Hepatocyte (in vitro differentiated cells): ENCODE data around the gene SCYGR1. TPM values are rescaled to one million over a fixed set of nuclear protein-coding genes. Genes with fewer than 3 reads are reported as not detected.

Experiments used
- DNase-seq: peaks from one replicate; pipeline ENCODE4 v3.0.0-alpha.2; 2016; ENCODE audit warnings: low spot score
- H2AFZ ChIP-seq: fragments of 200-600 bp; sonication (generic); 2 replicates; pipeline ENCODE4 v1.6.0; 2016; ENCODE audit warnings: antibody characterized with exemption, mild to moderate bottlenecking
- H3K27ac ChIP-seq: fragments of 200-600 bp; sonication (generic); 2 replicates; pipeline ENCODE4 v1.5.1; 2016; ENCODE audit warnings: mild to moderate bottlenecking
- H3K27me3 ChIP-seq: fragments of 200-600 bp; sonication (generic); 2 replicates; pipeline ENCODE4 v1.6.1; 2016
- H3K36me3 ChIP-seq: fragments of 200-600 bp; sonication (generic); replicated peaks from 2 replicates; pipeline ENCODE4 v1.5.1; 2016; ENCODE audit warnings: low read depth; ENCODE audit not compliant: insufficient read depth
- H3K4me1 ChIP-seq: fragments of 200-600 bp; sonication (generic); 2 replicates; pipeline ENCODE4 v1.5.1; 2016; ENCODE audit warnings: mild to moderate bottlenecking, moderate library complexity; ENCODE audit not compliant: insufficient read depth
- H3K4me2 ChIP-seq: fragments of 200-600 bp; sonication (generic); 2 replicates; pipeline ENCODE4 v1.6.0; 2016
- H3K4me3 ChIP-seq: fragments of 200-600 bp; sonication (generic); 2 replicates; pipeline ENCODE4 v1.5.1; 2016; ENCODE audit warnings: mild to moderate bottlenecking
- H3K79me2 ChIP-seq: fragments of 200-600 bp; sonication (generic); 2 replicates; pipeline ENCODE4 v1.6.0; 2017; ENCODE audit warnings: mild to moderate bottlenecking
- H3K9me2 ChIP-seq: fragments of 200-600 bp; sonication (generic); replicated peaks from 2 replicates; pipeline ENCODE4 v1.6.0; 2017; ENCODE audit warnings: mild to moderate bottlenecking; ENCODE audit not compliant: insufficient read depth
- H3K9me3 ChIP-seq: fragments of 200-600 bp; sonication (generic); 2 replicates; pipeline ENCODE4 v1.5.1; 2016; ENCODE audit warnings: low read depth, mild to moderate bottlenecking
- H4K20me1 ChIP-seq: fragments of 200-600 bp; sonication (generic); 2 replicates; pipeline ENCODE4 v1.6.0; 2016; ENCODE audit warnings: mild to moderate bottlenecking; ENCODE audit not compliant: insufficient read depth, poor library complexity, severe bottlenecking
- EZH2 ChIP-seq: fragments of 200-600 bp; sonication (generic); IDR thresholded peaks from 2 replicates; pipeline ENCODE4 v1.6.1; 2016; ENCODE audit warnings: antibody characterized with exemption, mild to moderate bottlenecking, borderline replicate concordance
- EZH2phosphoT487 ChIP-seq: fragments of 200-600 bp; sonication (generic); IDR thresholded peaks from one replicate; pipeline ENCODE4 v1.6.1; 2018; ENCODE audit warnings: antibody characterized with exemption, mild to moderate bottlenecking, low read depth, moderate library complexity; ENCODE audit not compliant: unreplicated experiment, severe bottlenecking
- WGBS: methylation state at CpG from one replicate; pipeline ENCODE4 v1.1.6; 2016; ENCODE audit warnings: low lambda C conversion rate; ENCODE audit errors: missing lambda C conversion rate; 5-methylcytosine and 5-hydroxymethylcytosine counted together
- polyA plus RNA-seq: library from polyadenylated mRNA; unstranded; fragments of >200 nt; fragmentation: Nextera tagmentation; extraction: Ambion mirVana; gene quantifications from 2 replicates; pipeline ENCODE4 v1.2.1, GENCODE V29; 2016
- total RNA-seq: library from RNA; depleted of rRNA; stranded (reverse); fragments of >200 nt; gene quantifications from 2 replicates; pipeline ENCODE4 v1.2.3, GENCODE V29; 2014
- TF ChIP-seq, protein P1 (sequence below): fragments of 200-600 bp; sonication (generic); IDR thresholded peaks from 2 replicates; pipeline ENCODE4 v1.5.1; 2016; ENCODE audit warnings: antibody characterized with exemption, mild to moderate bottlenecking; ENCODE audit not compliant: poor library complexity

SCYGR1 gene
- total and polyA plus RNA-seq, 2 experiments from 2014 or later, result not detected

DNA sequence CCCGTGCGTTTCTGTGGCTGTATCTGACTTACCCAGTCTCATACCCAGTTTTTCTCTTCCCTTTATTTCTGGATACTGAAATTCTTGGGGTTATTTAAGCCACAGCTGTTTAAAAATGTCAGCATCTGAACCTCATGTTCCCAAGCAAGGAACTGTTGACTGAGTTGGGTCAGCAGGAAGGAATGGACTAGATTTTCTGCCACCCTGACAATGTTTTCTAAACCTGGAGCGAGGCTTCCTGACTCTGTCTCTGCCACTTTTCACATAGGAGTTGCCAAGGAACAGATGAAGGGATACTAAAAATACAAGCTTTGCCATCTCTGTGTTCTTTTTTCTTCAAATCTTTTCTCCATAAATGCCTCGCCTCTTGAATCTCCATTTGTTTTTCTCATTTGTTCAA lies 29.0 kb upstream of the SCYGR1 start:
- no peak overlapping the region for H2AFZ ChIP-seq
- no peaks in the 10 kb centered on the region for H3K79me2 ChIP-seq
- no peak for DNase-seq
- no peaks in the 10 kb centered on the region for H3K9me2 ChIP-seq
- no peak for TF ChIP-seq EZH2phosphoT487
- H3K4me1 ChIP-seq, result peaks cover 9% of the 10 kb centered on the region
- H3K4me3 ChIP-seq, result no peak overlapping the region
- no peaks in the 10 kb centered on the region for H3K27me3 ChIP-seq
- no peaks in the 10 kb centered on the region for H3K36me3 ChIP-seq
- no peak overlapping the region for H3K4me2 ChIP-seq
- no peak overlapping the region for H3K27ac ChIP-seq
- no peaks in the 10 kb centered on the region for H4K20me1 ChIP-seq
- WGBS, result 95% methylated on average over 4 of the region's 4 CpGs
- H3K9me3 ChIP-seq, result no peaks in the 10 kb centered on the region

DNA sequence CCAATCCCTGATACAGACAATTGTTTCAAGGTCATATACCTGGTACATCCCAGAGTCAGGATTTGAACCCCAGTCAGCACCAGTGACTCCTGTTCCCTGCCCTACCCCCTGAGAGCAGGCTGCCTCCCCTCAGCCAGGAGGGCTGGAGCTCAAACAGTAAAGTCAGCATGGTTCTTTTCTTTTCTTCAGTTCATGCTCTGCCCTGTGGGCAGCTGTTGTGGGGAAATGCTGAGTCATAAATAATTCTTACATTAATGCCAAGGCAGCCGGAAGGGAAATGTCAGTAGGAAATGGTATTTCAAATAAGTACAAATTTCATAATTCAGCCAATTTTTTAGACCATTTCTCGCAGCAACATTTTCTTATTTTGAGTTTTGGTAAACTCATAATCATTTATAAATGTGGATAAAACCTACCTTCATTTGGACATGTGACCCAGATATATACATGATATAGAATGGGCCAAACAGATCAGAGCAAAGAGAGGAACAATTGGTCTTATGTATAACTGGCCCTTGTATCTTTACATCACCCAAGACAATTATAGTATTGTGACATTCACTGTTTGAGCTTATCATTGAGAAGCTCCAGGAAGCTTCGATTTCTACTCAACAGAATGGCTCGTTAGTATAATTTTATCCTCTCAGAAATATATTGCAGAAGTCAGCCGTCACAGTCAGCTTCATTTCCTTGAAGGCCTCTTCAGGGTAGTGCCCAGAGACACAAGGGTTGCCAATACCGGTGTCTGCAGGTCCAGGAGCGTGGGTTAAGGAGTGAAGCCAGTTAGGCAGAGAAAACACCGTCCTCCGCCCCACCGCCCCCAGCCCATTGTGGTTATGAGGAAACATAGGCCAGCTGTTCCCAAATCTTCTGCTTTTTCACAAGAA lies 28.0 kb upstream of the SCYGR1 start:
- Histone ChIP-seq H3K4me3 (no peak overlapping the region), H3K79me2 (no peaks in the 10 kb centered on the region), H3K27ac (no peak overlapping the region), H4K20me1 (no peaks in the 10 kb centered on the region), H3K36me3 (no peaks in the 10 kb centered on the region), H3K27me3 (no peaks in the 10 kb centered on the region), H3K9me2 (no peaks in the 10 kb centered on the region), H3K4me1 (peaks cover 9% of the 10 kb centered on the region), H3K4me2 (no peak overlapping the region), H2AFZ (no peak overlapping the region), H3K9me3 (no peaks in the 10 kb centered on the region)
- TF ChIP-seq EZH2phosphoT487, result no peak
- TF ChIP-seq, protein P1, sequence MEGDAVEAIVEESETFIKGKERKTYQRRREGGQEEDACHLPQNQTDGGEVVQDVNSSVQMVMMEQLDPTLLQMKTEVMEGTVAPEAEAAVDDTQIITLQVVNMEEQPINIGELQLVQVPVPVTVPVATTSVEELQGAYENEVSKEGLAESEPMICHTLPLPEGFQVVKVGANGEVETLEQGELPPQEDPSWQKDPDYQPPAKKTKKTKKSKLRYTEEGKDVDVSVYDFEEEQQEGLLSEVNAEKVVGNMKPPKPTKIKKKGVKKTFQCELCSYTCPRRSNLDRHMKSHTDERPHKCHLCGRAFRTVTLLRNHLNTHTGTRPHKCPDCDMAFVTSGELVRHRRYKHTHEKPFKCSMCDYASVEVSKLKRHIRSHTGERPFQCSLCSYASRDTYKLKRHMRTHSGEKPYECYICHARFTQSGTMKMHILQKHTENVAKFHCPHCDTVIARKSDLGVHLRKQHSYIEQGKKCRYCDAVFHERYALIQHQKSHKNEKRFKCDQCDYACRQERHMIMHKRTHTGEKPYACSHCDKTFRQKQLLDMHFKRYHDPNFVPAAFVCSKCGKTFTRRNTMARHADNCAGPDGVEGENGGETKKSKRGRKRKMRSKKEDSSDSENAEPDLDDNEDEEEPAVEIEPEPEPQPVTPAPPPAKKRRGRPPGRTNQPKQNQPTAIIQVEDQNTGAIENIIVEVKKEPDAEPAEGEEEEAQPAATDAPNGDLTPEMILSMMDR, result no peak
- TF ChIP-seq EZH2, result no peak
- DNase-seq, result no peak
- WGBS, result 91% methylated on average over 10 of the region's 10 CpGs

DNA sequence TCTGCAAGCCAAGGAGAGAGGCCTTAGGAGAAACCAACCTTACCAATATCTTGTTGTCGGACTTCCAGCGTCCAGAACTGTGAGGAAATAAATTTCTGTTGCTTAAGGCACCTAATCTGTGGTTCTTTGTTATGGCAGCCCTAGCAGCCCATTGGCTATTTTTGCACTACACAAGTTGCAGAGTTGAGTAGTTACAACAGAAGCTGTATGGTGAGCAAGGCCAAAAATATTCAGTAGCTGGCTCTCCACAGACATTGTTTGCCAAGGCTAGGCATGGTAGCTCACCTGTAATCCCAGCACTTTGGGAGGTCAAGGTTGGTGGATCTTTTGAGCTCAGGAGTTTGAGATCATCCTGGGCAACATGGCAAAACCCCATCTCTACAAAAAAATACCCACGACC lies 27.1 kb upstream of the SCYGR1 start:
- WGBS, result 91% methylated on average over 3 of the region's 3 CpGs
- H3K4me2 ChIP-seq, result no peak overlapping the region
- H3K27me3 ChIP-seq, result no peaks in the 10 kb centered on the region
- H3K4me1 ChIP-seq, result peaks cover 9% of the 10 kb centered on the region
- no peak for DNase-seq
- H4K20me1 ChIP-seq, result no peaks in the 10 kb centered on the region
- no peaks in the 10 kb centered on the region for H3K9me3 ChIP-seq
- no peak overlapping the region for H3K27ac ChIP-seq
- no peaks in the 10 kb centered on the region for H3K9me2 ChIP-seq
- no peak overlapping the region for H2AFZ ChIP-seq
- TF ChIP-seq, protein P1, result no peak
- TF ChIP-seq EZH2phosphoT487 (no peak), EZH2 (no peak)
- no peaks in the 10 kb centered on the region for H3K79me2 ChIP-seq
- no peak overlapping the region for H3K4me3 ChIP-seq
- no peaks in the 10 kb centered on the region for H3K36me3 ChIP-seq

DNA sequence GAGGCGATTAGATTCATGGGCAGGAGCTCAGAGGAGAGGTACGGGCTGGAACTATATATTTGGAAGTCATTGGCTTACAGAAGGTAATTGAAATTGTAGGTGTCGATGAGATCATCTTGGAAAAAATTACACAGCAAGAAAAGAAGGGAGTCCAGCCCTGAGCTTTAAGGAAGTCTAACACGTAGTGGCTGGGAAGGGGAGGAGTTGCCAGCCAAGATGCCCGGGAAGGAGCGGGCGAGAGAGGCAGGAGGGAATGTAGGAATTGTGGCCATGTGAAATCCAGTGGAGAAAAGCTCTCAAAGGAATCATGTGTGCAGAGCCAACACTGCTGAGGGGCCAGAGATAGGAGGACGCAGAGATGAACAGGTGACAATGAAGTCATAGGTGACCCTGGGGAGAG lies 25.6 kb upstream of the SCYGR1 start:
- H3K27ac ChIP-seq, result peak overlapping the region; percentile 68
- no peak for DNase-seq

More for the DNA sequence above, 25.6 kb upstream of the SCYGR1 start:
- H2AFZ ChIP-seq, result no peak overlapping the region
- no peaks in the 10 kb centered on the region for H3K9me3 ChIP-seq
- peaks cover 9% of the 10 kb centered on the region for H3K4me1 ChIP-seq
- 86% methylated on average over 8 of the region's 8 CpGs for WGBS
- H3K4me2 ChIP-seq, result no peak overlapping the region
- no peak overlapping the region for H3K4me3 ChIP-seq
- no peaks in the 10 kb centered on the region for H4K20me1 ChIP-seq
- TF ChIP-seq EZH2 (no peak), EZH2phosphoT487 (no peak)
- TF ChIP-seq, protein P1, result no peak
- no peaks in the 10 kb centered on the region for H3K27me3 ChIP-seq
- H3K9me2 ChIP-seq, result no peaks in the 10 kb centered on the region
- H3K36me3 ChIP-seq, result no peaks in the 10 kb centered on the region
- H3K79me2 ChIP-seq, result no peaks in the 10 kb centered on the region
